ENCODE measurements around the gene TMEM267. TPM values are rescaled to one million over a fixed set of nuclear protein-coding genes. Genes with fewer than 3 reads are reported as not detected.
"Not testable (repeated sequence)": the region's sequence is repeated elsewhere in the genome, so short reads cannot be mapped to it uniquely, and the experiment has no call there.

The TMEM267 gene
- total RNA-seq, 2 donors from 2014 or later = 8.0 to 9.9 TPM

DNA sequence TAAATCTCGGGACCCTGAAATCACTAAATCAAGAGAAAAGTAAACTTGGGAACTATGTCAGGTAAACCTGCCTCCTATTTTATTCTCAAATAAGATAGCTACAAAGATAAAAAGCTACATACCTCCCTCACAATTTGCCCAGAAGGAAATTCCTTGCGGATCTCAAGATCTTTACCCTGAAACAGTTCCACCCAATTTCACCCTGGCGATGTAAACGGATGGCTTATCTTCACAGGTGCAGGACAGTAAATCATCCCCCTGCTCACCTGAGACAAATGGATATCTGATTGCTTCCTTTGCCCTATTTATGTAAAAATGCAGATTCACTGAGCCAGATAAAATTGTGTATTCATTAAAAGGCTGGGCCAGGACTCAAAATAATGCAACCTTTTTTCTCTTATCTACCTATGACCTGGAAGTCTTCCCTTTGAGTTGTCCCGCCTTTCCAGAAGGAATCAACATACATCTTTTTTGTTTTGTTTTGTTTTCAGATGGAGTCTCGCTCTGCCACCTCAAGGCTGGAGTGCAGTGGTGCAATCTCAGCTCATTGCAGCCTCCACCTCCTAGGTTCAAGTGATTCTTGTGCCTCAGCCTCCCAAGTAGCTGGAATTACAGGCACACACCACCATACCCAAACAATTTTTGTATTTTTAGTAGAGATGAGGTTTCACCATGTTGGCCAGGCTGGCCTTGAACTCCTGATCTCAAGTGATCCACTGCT, 13.8 kb downstream of the TMEM267 start:
- intact Hi-C loops (cut with DNase I) = no loop called here
- ATAC-seq (no peak), DNase-seq (no peak)

DNA sequence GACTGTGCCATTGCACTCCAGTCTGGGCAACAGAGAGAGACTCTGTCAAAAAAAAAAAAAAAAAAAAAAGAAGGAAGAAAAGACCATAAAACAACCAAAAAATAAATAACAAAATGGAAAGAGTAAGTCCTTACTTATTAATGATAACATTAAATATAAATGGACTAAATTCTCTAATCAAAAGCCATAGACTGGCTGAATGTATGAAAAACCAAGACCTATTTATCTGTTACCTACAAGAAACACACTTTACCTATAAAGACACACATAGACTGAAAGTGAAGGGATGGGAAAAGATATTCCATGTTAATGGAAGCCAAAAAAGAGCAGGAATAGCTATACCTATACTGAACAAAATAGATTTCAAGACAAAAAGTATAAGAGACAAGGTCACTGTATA, 16.6 kb downstream of the TMEM267 start:
- intact Hi-C loops (cut with DNase I) = no loop called here
- ATAC-seq = no peak
- no peak for DNase-seq

DNA sequence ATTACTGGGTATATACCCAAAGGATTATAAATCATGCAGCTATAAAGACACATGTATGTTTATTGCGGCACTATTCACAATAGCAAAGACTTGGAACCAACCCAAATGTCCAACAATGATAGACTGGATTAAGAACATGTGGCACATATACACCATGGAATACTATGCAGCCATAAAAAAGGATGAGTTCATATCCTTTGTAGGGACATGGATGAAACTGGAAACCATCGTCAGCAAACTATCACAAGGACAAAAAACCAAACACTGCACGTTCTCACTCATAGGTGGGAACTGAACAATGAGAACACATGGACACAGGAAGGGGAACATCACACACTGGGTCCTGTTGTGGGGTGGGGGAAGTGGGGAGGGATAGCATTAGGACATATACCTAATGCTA, 18.2 kb downstream of the TMEM267 start:
- ATAC-seq, DNase-seq: not testable (repeated sequence)

DNA sequence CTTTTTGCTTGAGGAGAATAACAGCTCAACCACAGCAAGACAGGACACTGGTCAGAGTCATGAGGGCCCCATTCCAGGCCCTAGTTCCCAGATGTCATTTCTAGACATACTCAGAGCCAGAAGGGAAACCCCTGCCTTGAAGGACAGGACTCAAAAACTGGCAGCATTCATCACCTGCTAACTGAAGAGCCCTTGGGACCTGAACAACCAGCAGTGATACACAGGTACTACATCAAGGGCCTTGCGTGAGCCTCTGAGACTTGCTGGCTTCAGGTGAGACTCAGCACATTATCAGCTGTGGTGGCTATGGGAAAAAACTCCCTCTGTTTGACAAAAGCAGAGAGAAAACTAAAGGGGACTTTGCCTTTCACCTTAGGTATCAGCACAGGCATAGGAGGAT, 22.6 kb downstream of the TMEM267 start:
- no peak for ATAC-seq
- intact Hi-C loops (cut with DNase I) = no loop called here
- no peak for DNase-seq

More for the DNA sequence above, 18.2 kb downstream of the TMEM267 start:
- intact Hi-C loops (cut with DNase I) = not testable (repeated sequence)

DNA sequence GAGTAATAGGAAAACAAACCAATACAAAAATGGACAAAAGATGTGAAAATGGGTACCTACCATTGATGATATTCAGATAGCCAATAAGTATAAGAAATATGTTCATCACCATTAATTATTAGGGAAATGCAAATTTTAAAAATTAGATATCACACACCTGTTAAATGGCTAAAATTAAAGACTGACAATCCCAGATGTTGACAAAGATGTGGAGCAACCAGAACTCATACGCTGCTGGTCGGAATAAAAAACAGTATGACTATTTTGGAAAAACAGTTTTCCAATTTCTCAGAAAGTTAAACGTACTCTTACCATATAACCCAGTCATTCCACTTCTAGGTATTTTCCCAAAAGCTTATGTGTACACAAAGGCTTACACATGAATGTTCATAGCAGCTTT, 27.1 kb downstream of the TMEM267 start:
- ATAC-seq (no peak), DNase-seq (no peak)
- intact Hi-C loops (cut with DNase I) = no loop called here

DNA sequence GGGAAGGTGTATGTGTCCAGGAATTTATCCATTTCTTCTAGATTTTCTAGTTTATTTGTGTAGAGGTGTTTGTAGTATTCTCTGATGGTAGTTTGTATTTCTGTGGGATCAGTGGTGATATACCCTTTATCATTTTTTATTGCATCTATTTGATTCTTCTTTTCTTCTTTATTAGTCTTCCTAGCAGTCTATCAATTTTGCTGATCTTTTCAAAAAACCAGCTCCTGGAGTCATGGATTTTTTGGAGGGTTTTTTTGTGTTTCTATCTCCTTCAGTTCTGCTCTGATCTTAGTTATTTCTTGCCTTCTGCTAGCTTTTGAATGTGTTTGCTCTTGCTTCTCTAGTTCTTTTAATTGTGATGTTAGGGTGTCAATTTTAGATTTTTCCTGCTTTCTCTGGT, 42.1 kb downstream of the TMEM267 start:
- DNase-seq; intact Hi-C loops (cut with DNase I); ATAC-seq: not testable (repeated sequence)

DNA sequence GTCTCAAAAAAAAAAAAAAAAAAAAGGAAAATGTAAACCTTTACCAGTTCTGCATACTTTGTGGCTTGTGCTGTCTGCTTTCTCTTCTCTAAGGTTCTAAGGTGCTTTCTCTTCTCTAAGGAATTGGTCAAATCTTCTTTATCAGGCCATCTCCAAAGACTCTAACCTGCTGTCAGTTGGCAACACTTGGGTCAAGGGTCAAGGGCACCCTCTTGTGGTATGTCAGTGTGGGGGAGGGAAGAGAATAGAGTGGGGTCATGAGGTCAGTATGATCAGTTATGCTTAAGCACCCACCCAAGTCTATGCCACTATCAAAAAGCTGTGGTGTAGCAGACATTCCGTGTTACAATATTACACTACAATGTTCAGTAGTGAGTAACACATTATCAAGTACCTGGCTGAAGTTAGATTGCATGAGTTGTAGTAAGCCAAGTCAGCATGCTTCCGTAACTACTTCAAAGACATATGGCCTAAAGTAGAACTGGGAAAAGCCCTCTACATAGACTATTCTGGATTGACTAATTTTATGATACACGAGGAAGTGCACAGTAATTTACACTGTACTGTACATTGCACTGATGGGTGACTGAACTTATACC, 46.5 kb downstream of the TMEM267 start:
- intact Hi-C loops (cut with DNase I) = no loop called here
- DNase-seq = no peak
- ATAC-seq = no peak

DNA sequence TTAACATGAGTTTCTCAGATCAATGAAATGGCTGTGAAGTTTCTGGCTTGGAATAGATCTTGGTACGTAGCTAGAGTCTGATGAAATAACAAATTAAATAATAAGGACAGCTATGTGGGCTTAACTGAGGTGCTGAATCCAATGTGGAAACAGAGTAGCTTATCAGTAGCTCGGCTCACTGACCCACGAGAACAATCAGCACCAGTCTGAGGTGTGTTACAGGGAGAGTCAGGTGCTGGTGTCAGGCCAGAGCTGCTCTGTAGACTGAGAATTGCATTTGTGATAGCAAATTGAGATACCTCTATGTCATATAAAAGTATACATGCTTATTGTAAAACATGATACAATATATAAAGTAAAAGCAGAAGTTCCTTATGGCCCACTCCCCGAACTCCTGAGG, 50.3 kb downstream of the TMEM267 start:
- intact Hi-C loops (cut with DNase I) = no loop called here
- DNase-seq (no peak), ATAC-seq (peak in 1 of 2 donors; percentile 33)

DNA sequence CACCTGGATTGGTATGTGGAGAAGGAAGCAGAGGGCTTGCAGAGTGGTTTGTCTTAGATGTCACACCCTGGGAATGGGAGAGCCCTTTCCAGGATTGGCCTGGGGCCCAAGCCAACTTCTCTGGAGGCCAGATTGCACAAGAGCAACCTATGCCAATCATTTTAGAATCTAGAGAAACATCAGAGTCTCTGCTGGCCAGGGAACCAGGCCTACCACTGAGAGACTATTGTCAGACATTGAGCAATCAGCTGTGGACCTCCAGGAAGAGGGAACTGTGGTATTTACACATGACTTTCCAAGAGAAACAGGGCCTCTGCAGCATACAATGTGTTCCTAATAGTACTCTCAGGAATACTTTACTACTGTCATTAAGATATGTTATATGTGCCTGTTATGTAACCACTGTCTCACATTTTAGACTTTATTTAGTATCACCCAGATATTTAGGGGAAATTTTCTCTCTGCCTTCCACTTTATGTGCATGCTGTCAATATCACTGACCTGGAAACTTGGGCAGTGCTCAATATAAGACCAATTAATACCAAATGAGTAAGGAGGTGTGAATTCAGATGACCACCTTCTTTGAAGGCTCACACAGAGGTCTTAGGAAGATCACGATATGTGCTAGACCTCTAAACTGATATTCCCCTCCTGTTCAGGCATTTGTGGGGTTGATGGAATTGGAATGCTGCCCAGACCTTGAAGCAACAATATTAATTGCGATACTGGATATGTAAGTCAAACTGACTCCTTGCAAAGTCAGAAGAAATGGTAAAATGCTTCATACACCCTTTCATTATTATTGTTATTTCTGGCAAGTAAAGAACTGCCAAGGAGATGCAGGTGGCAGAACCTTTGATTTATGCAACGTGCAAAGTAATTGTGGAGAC, 50.9 kb downstream of the TMEM267 start:
- DNase-seq = peak; percentile 66
- intact Hi-C loops (cut with DNase I) = no loop called here
- peak; percentile 87 to 88 for ATAC-seq

DNA sequence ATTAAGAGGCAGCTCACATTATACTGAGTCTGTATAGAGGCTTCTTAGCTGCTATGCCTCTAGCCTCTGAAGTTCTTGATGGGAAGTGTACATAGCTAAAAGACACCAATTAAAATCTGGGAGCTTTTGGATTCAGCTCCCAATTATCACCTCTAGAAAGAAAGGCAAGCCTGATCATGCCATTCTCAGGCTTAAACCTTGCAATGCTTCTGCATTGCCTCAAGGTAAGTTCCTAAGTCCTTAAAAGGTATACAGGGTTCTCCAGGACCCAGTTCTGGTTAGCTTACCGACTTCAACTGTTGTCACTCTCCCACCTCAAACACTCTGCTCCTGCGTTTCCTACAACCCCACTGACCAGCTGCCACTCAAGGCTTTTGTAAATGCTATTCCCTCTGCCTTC, 54.0 kb downstream of the TMEM267 start:
- no peak for ATAC-seq
- intact Hi-C loops (cut with DNase I) = no loop called here
- no peak for DNase-seq

DNA sequence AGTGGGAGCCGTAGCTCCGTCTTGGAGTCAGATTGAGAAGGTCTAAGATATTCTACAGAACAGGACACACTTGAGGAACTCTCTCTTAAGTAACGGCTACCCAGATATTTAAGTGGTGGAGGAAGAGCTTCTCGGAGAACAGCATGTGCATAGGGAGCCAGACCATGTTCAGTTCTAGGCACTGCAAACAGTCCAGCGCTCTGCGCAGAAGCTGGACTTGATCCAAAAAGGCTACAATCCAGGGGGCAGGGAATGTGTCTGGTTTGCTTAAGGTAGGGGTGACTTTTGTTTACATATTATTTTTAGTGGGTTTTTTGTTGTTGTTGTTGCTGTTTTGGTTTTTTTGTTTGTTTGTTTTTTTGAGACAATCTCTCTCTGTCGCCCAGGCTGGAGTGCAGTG, 54.6 kb downstream of the TMEM267 start:
- no peak for DNase-seq
- ATAC-seq = no peak
- intact Hi-C loops (cut with DNase I) = no loop called here

DNA sequence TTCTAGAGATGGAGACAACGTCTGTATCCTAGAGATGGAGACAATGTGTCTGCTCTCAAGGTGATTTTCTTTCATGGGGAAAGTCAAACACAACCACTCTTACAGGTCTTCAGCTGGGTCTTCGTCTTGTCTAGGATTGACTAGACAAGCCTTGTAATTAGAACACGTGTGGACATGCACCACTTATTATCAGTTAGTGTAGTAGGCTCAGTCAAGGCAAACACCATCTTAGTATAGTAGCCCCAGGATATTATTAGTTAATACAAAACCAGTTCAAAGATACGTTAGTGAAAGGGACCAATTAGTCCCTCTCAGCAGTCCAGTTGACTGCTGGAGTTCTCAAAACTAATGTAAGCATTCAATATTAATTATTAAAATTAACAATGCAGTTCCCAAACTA, 56.4 kb downstream of the TMEM267 start:
- no peak for DNase-seq
- intact Hi-C loops (cut with DNase I) = no loop called here

DNA sequence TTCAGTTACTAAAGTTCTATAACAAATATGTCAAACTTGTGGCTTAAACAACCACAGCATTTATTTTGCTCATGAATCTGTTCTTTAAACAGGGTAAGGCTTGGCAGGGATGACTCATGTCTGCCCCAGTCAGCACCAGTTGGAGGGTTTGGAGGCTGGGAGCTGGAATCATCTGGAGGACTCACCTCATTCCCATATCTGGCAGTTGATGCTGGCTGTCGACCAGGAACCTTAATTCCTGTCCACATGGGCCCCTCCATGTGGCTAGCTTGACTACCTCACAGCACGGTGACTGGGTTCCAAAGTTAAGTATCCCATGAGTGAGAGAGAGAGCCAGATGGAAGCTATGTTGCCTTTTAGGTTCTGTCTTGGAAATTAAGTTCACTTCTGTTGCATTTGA, 57.7 kb downstream of the TMEM267 start:
- intact Hi-C loops (cut with DNase I) = no loop called here
- ATAC-seq = peak in 1 of 2 donors; percentile 84
- DNase-seq = no peak

More for the DNA sequence above, 56.4 kb downstream of the TMEM267 start:
- no peak for ATAC-seq

DNA sequence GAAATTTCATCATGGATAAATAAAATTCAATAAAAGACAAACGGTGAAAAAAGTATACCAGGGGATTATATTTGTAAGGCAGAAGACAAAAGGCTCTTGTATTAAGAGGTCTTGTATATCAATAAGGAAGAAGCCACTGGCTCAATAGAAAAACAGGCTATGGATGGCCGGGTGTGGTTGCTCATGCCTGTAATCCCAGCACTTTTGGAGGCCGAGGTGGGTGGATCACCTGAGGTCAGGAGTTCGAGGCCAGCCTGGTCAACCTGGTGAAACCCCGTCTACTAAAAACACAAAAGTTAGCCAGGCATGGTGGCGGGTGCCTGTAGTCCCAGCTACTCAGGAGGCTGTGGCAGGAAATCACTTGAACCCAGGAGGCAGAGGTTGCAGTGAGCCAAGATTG, 60.6 kb downstream of the TMEM267 start:
- intact Hi-C loops (cut with DNase I); ATAC-seq; DNase-seq: not testable (repeated sequence)

DNA sequence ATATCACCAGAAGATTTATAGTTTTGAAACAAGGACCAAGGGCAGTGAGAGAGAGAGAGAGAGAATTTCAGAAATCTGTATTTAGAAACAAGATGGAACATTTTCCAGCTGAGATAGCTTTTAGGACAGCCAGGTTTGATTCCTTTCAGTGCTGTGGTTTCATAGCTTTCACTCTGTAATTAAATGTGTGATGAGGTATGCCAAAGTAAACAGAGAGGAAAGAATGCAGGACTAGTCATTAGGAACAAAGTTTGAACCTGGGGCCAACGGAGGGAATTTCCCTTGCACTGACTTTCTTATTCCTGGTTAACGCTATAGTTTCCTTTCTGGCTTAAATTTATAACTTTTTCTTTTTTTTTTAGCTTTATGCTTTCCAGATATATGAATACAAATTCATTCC, 61.5 kb downstream of the TMEM267 start:
- peak in 1 of 2 donors; percentile 90 for ATAC-seq

DNA sequence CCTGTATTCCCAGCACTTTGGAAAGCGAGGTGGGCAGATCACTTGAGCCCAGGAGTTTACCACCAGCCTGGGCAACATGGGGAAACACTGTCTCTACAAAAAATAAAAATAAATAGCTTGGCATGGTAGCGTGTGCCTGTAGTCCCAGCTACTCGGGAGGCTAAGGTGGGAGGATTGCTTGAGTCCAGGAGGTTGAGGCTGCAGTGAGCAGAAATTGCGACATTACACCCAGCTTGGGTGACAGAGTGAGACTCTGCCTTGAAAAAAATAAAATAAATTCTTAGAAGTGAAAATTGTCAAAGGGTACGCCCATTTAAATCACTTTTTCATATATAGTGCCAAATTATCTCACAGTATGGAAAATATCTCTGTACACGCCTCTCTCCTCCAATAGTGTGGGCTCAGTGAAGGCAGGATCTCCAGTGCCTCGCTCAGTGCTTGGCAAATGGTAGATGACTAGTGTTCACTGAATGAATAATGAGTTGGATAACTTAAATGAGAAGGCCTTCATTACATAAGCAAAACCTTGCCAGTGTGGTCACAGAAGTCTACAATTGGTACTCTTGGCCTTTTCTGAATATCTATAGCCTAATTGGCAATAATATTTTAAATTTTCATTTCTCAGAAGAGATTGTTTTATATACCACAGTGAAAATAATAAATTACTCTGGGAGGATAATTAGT, 62.1 kb downstream of the TMEM267 start:
- DNase-seq (no peak), ATAC-seq (no peak)
- intact Hi-C loops (cut with DNase I) = no loop called here

More for the DNA sequence above, 61.5 kb downstream of the TMEM267 start:
- intact Hi-C loops (cut with DNase I) = no loop called here
- no peak for DNase-seq

DNA sequence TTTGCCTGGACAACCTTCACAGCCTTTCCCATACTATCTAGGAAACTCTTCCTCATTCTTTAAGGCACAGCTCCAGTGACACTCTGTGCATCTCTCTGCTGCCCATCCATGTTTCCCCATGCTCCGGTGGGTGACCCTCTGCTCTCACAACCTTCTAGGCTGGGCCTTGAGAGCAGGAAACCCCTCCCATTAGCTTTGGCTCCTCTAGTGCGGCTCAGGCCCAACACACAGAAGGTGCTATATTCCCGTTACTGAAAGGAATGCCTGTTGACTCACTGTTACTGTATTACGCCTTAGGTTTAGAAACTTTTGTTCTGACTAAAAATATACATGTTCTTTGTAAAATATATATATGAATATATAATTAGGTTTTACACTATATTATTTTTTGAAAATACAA, 63.4 kb downstream of the TMEM267 start:
- no peak for ATAC-seq
- intact Hi-C loops (cut with DNase I) = no loop called here
- DNase-seq = no peak

DNA sequence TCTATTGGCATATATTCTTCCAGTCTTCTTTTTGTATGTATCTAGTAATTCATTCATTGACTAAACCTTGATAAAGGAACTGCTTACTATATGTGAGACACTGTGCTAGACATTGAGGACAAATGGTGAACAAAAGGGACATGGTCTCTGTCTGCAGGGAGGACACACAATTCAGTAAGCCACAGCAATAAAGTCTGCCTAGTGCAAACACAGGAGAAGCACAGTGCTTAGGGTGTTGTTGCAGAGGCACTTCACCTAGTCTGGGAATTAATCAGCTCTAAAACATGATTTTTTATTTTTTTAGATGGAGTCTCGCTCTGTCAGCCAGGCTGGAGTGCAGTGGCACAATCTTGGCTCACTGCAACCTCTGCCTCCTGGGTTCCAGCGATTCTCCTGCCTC, 65.1 kb downstream of the TMEM267 start:
- intact Hi-C loops (cut with DNase I) = no loop called here
- no peak for DNase-seq
- ATAC-seq = no peak

DNA sequence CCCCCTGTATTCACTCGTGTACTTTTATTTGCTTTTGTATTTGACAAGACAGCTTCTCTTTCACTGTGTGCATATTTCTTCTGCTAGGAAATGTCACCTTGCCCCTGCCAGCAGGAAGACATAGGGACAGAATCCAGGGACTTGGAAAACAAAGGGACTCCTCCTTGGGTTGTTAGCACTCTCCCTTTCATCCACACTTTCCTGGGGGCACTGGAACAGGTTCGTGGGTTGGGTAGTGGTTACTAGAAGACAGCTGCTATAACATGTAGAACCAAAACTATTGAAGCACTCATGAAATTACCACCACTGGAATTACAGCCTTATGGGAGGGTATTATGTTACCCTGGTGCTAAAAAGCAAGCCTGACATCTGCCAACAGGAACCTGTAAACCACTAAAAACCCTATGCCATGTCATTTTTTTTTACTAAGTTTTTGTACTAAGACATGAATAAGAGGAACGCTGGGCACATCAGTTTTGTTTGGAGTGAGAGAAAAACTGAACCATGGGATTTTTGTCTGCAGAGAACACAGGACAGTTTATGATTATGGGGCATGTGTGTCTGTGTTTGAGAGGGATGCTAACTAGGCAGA, 66.8 kb downstream of the TMEM267 start:
- no peak for DNase-seq
- intact Hi-C loops (cut with DNase I) = no loop called here
- no peak for ATAC-seq
